ENCODE results near the gene SLC35F3.

SLC35F3 gene

DNA sequence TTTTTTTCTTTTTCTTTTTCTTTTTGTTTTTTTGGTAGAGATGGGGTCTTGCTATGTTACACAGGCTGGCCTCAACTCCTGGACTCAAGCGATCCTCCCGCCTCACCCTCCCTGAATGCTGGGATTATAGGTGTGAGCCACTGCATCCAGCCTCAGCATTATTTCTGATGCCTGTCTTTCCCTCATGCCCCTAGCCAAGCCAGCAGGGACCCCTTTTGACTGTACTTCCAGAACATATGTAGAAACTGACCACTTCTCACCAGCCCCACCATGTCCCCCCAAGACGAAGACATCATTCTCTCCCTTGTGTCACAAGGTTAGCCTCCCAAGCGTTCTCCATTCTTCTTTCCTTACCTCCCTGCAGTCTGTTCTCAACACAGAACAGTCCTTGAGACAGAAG lies 360.8 kb downstream of the SLC35F3 start:
- DNase-seq: no peak

DNA sequence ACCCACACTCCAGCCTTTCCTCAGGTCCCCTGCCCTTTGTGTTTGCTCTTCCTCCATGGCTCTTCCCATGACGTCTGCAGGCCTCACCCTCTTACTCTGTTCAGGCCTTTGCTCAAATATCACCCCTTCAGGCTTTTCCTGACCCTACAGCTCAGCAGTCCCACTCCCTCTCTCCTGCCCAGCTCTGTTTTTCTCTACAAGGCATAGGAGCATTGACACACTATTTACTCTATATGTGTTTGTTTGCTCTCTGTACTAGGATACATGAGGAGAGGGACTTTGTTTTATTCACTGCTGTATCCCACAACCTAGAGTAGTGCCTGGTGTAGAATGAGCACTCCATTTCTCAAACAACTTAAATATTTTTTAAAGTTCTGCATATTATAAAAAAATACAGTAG lies 361.4 kb downstream of the SLC35F3 start:
- DNase-seq: no peak

DNA sequence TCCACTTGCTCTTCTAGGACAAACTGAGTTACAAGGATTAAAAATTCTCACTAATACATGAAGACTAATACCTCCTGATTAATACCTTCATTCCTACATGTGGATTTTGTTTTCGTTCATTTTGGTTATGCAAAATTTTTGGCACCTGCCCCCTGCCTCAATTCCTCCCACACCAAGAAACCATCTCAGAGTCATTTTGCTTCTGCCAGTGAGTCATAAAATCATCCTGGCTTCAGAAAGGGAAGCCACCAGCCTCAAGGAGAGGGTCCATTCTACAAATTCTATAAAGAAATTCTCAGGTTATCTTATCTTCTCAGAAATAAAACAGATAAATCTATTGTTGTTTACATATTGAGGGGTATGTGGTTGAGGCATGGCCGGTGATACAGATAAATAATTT lies 365.6 kb downstream of the SLC35F3 start:
- DNase-seq: no peak

DNA sequence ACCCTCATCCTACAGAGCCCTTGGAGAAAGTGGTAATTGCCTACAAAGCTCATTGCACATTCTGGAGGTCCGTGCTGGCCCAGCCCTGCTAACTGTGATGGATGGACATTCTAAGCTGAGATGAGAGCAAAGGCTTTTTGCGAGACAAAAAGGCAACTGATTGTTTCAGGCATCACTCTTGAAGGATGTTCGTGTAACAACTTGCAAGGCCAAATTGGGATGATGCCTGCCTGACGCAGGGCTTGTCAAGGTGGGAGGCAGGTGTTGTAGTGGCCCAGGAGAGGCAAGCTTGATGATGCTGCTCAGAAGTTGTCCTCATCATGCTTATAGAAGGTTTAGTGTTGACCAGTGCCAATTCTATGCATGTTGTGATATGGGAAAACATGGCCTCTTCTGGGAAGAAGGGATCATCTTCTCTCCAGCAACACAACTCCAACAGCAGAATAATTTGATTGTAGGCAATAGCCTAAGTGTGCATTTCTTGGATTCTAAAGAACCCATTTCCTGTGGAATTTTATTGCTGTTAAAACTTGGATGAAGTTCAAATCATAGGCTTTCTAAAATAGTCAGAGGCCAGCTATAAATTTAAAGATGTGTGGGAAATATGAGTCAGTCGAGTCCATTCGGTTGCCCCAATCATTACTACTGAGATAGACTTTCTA lies 366.2 kb downstream of the SLC35F3 start:
- DNase-seq: no peak

DNA sequence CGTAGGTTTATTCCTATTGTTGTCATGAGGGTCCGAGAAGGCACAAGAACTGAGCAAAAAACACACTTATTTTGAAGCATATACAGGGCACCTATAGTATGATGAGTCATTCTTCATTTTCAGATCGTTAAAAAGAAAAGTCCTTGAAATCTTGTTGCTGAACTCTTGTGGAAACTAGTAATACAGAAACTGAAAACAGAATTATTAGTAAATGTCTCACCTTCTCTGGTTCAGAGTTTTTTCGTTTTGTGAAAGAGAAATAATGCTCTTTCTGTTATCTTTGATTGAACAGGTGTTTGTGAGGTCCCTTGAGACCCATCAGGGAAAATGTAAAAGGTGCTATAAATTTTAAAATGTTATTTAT lies 366.7 kb downstream of the SLC35F3 start:
- DNase-seq: no peak

DNA sequence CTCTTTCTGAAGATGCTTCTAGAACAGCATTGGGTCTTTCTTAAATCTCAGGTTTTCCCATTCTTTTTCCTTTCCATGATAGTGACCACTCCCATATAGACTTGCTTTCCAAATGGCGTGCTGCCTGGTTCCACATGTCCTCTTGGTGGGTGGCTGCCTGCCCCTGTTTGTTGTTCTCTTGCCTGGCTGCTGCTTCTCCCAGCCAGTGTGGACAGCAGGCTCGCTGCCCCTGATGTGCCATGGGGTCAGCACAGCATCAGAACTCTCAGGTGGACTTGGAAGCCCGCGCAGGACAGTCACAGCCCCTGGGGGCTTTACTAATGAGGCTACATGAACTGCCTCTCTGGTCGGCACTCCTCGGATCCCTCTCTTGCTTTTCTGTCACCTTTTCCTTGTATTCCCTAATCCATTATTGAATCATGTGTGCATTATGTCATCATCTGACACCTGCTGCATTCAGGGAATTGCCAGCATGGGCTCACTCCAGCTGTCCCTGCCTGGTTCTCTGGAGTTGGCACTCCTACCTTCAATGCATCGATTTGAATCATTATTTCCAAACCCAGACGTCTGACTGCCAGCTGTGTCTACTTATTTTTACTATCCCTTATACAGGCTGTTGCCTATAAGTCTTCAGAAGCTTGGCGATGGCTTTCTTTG lies 368.3 kb downstream of the SLC35F3 start:
- no peak for DNase-seq

DNA sequence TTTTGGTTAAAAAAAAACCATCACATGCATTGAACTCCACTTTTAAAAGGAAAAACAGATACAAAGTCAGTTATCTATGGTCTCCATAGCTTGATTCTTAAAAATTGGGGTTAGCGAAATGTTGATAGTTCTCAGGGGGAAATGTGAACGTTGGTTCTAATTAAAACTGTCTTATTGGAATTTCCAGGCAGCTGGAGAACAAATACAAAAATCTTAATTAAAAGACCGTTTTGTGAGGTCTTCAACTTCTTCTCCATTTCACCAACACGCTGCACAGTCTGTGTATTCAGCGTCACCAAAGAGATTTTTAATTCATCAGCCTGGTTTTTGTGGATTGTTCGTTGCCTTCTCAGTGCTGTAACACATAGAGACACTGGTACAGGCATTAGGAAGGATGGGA lies 369.5 kb downstream of the SLC35F3 start:
- no peak for DNase-seq

DNA sequence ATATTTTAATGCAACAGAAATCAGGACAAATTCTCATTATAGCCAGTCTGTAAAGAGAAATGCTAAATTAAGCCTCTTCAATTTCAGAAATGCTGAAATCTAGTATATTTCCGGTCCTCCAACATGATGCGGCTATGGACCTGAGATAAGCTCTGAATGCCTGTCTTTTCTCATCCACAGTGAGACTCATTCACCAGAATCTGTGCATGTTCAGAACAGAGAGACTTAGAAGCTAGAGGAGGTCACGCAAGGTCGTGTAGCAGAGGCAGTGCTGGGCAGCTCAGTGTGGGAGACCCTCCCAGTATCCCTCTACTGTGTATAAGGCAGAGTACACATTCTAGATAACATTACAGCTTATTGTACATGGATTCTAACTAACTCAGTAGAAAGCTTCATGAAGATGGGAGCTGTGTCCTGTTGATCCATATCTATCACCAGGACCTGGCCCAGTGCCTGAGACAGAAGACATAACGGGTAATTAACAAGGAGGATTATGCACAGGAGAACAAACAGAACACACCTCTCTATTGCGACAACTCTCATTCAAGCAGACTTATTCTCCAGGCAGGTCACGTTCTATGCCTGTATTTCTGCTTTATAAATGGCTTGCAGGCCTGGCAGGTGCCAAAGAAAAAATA lies 371.8 kb downstream of the SLC35F3 start:
- no peak for DNase-seq

DNA sequence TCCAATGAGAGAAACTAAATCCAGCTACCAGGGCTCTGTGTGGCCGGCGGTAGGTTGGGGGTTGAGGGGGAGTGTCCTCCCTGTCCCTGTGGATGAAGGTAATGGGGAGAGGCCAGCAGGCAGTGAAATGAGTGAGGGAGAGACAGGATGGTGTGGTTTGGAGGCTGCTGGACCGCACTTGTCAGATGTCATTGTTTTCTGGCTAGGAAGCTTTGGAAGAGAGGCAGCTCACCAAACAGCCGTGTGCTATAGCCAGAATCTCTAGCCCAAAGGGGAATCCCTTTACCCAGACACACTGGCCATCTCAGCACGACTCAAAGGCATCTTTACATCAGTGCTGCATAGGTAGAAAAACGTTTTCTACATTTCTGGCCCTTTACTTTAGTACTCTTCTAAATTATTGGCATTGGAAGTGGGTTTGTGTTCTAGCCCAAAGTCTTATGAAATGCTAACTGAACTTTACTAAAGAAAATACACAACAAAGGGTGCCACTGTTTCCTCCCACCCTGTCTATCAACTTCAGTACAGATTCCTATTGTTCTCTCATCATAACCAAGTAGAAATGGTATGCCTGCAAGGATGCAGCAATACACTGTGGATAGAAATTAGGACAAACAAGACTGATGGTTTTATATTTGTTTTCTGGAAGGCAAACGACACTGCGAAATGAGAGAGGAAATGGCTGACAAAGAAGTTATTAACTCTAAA lies 372.8 kb downstream of the SLC35F3 start:
- DNase-seq: no peak

DNA sequence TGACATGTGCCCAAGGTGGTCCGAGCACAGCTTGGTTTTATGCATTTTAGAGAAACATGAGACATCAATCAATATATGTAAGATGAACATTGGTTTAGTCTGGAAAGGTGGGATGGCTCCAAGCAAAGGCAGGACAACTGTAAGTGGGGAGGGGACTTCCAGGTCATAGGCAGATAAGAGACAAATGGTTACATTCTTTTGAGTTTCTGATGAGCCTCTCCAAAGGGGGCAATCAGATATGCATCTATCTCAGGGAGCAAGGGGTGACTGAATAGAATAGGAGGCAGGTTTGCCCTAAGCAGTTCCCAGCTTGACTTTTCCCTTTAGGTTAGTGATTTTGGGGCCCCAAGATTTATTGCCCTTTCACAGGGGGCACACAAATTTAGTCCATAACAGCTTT lies 374.5 kb downstream of the SLC35F3 start:
- no peak for DNase-seq

DNA sequence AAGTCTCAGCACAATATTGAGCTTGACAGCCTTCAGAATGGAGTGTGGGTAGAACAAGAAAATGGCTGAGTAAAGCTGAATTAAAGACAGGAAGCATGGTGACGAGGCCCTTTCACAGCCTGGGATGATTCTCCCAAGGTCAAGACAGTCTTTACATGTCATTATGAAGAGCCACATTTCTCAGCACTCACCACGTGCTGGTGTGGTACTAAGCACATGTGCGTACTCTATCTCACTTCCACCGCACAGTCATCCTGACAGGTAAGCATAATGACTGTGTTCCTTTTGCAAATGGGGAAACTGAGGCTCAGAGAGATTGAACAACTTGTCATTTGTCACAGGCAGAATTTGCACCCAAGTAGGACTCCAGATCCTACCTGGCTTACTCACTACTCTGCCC lies 376.0 kb downstream of the SLC35F3 start:
- no peak for DNase-seq

DNA sequence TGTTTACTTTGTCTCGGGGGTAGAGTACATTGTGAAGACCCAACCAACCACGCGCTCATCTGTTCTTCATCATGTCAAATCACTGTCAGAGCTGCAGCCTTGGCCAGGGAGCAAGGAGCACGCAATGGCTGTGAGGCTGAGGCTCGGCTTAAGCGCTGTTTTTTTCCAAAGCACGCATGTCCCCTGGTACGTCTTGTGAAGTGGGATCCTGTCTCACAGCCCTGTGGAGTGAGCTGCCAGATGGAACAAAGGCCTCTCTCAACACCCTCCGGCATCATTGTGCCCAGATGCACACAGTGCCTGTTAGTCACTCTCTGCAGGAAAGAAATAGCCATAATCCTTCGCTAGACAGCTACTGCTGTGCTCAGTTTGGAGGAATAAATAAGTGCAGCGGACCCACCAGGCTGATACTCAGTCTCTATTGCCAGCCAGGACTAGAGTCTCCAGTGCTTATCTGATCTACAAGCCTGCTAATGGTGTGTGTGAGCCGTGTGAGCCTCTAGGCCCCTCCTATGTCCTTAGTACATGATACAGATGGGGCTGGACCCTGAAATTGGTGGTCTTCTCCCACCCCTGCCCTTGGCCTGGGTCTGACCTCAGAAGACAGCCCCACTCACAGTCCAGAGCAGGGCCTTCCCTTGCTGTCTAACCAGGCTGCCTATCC lies 377.5 kb downstream of the SLC35F3 start:
- no peak for DNase-seq

DNA sequence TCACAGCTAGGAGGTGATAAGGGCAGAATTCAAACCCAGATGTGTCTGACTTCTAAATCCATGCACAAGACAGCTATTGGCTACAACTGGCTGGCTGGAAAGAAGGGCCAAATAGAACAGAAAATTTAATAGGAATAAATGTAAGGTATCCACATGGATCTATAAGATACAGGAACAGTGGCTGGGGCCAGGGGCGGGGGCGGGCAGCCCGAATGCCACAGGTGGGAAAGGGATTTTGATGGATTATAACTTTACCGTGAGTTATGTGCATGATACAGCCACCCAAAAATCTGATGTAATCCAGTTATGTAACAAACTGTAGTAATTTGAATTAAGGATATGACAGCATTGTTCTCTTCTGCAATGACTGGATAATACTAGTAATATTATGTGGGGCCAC lies 381.7 kb downstream of the SLC35F3 start:
- no peak for DNase-seq

DNA sequence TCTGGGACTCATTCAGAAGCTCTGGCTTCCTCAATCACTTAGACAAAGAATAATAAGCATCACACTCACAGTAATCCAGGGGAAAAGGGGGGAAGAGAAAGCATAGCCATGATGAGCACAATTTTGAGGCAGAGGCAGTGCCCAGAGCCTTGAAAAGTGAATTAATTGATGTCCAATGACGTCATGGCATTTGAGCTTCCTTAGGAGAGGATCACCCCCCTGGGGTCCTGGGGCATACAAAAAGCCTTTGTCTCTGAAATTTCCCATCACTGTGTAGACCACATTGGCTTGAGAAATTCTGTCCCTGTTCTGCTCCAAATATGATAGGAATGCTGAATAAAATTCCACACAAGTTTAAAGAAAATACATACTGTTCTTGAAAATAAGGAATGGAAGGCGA lies 384.5 kb downstream of the SLC35F3 start:
- no peak for DNase-seq

DNA sequence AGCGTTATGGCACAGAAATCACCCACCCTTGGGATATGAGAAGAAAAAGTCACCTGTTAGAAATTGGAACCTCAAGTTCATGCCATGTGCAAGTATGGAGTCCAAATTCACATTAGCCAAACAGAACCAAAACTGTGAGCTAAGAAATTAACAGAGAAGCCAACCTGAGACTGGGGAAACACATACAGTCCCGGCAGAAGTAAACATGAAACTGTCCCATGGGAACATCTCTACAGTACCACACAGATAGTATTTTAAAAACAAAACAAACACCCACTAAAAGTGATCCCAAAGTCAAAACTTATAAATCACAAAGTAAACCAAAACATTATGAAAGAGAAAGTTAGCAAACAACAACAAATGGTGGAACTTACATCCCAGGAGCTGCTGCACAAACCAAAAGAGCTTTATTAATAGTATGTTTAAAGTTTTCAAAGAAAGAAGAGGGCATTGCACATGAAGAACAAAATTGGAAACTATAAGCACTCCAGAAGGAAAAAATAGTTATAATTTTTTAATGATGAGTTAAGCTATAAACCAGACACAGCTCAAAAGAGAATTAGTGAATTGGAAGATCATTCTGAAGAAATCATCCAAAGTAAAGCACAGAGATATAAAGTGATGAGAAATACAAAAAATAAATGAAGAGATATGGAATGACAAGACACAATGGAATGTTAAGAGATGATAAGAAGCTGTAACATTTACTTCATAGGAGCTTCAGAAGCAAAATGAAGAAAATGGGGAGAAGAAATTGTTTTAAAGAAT lies 385.2 kb downstream of the SLC35F3 start:
- no peak for DNase-seq

DNA sequence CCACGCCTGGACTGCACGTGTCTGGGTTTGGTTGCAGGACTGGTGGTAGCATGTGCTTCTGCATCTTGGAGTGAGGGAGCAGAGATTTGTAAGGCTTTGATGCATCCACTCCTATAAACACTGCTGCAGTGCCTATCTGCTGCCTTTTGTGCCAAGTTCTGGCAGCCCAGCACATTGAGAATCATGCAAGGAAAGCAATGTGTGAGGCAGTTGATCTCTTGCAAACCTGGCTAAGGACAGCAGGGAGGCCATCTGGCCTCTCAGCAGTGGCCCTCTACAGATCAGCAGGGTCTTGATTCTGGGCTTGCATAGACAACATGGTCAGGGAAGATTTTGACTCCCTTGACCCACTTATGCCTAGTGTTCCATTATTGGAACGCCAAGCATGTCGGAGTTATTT lies 387.5 kb downstream of the SLC35F3 start:
- no peak for DNase-seq

DNA sequence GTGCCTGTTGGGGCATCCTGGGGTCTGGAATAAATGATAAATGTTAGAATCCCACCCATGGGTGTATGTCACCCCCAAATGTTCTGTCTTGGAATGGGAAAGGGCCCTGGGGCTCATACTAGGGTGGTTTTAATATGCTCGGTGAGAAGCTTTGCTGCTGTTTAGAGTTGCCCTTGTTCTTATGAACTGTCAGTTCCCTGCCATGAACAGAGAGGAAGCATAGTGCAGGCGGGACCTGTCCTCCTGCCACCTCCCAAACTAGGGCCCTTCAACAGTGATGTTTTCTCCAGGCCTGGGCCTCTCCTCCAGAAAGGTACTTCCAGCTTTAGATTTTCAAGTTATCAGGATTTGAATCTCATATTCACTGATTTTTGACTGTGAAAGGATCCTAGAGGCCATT lies 388.1 kb downstream of the SLC35F3 start:
- no peak for DNase-seq

DNA sequence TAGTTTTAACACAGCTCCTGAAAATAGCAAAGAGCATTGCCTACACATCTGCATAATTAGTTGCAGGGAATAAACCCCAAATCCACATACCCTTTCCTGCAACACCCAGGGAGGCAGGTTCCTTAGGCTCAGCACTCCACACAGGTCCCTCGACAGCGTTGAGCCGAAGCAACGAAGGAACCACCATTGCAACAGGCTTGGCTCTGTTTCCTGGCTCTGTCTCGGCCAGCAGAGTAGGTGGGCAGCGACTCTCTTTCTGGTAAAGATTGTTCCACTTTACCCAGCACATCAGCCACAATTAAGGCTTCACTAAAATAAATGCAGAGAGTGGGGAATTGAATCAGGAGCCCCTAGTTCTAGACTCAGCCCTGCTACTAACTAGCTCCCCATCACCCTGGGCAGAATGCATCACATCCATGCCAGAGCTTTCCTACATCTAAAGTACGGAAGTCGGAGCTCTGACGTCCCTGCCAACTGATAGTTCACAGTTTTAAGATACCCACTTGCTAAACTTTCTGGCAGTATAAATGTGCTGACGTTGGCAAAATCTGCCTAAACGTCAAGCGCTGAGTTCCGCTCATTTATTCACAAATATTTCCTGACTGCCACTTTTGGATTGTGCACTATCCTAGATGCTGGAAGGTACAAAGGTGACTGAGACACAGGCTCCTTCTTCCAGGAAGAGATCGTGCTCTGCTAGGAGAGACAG lies 389.8 kb downstream of the SLC35F3 start:
- no peak for DNase-seq

DNA sequence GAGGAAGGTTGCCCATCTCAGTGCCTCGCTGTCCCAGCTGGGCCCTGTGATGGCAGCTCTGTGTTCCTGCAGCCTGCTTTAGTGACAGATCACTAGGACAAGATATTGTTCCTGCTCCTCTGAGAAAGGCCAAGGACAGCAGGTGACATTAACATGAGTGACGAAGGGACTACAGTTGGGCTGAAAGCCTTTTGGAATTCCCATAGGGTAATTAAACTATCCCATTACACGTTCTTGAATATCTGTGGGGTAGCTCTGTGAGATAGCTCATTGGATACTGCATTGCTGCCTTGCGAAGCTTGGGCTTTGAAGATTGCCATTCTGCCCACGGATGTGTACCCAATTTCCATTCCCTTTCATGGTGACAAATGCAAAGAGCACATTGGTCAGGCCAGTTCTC lies 390.6 kb downstream of the SLC35F3 start:
- DNase-seq: no peak

DNA sequence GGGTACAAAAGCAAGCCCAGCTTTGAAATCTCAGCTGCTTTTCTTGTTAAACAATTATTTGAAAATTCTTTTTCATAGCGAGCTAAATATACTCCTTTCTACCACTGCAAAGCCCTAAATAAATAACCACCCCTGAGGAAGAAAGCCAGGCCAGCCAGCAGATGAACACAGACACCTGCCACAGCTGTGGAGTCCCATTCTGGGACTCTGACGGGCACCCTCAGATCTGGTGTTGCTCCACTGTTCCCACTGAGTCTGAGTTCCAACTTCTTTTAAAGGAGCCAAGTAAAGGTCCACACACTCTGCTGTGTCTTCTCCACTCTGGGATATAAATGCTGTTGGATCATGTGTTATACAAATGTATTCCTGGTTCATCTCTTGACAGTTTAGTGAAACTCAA lies 391.1 kb downstream of the SLC35F3 start:
- DNase-seq: no peak

DNA sequence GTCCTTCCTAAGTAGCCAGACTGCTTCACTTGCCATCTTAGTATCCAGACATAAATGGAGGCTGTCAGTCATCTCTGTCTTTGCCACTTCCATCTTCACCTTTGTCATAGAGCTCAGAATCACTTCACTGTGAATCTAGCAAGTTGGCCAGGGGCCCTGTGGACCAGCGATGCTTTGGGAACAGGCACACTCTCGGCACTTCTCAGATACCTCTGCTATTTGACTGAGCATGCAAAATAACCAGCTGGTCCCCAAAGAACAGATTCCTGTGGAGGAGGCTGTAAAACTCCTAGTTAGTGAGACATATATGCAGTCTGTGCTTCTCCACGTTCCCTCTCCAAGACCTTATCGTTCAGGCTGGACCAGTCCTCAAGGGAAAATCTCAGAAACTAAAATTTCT lies 392.0 kb downstream of the SLC35F3 start:
- DNase-seq: no peak

DNA sequence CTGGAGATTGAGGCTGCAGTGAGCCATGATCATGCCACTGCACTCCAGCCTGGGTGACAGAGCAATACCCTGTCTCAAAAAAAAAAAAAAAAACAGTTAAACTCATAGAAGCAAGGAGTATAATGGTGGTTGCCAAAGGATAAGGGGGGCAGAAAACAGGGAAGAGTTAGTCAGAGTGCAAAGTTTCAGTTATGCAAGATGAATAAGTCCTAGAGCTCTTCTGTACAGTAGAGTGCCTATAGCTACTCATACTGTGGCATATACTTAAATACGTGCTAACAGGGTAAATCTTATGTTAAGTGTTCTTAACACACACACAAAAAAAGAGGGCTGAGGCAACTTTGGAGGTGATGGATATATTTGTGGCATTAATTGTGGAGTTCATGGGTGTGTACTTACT lies 393.2 kb downstream of the SLC35F3 start:
- DNase-seq: no peak
